Astrocyte (in vitro differentiated cells and primary cell): ENCODE data around the gene DPF3. TPM values are rescaled to one million over a fixed set of nuclear protein-coding genes. Genes with fewer than 3 reads are reported as not detected.

Source experiments
- DNase-seq: peaks from one replicate; pipeline ENCODE4 v3.0.0-alpha.2; 2010; ENCODE audit warnings: low read depth
- FAIRE-seq: peaks from 2 replicates; lab custom pipeline; 2011; peaks lifted over from hg19 to GRCh38; lab: Jason Lieb, UNC
- H2AFZ ChIP-seq: 2 replicates; pipeline ENCODE4 v1.6.0; 2012; ENCODE audit warnings: low read depth, low read length, inconsistent platforms
- H3K27ac ChIP-seq: 2 replicates; pipeline ENCODE4 v1.5.1; 2011; ENCODE audit warnings: low read depth, low read length, inconsistent platforms
- H3K27me3 ChIP-seq: 2 replicates; pipeline ENCODE4 v1.6.0; 2011; ENCODE audit warnings: low read length, inconsistent platforms; ENCODE audit not compliant: insufficient read depth
- H3K36me3 ChIP-seq: 2 replicates; pipeline ENCODE4 v1.5.1; 2011; ENCODE audit warnings: low read length, inconsistent platforms; ENCODE audit not compliant: insufficient read depth
- H3K4me1 ChIP-seq: 2 replicates; pipeline ENCODE4 v1.5.1; 2011; ENCODE audit warnings: low read length, inconsistent platforms; ENCODE audit not compliant: insufficient read depth
- H3K4me2 ChIP-seq: 2 replicates; pipeline ENCODE4 v1.6.0; 2012; ENCODE audit warnings: low read length, inconsistent platforms
- H3K4me3 ChIP-seq: 2 replicates; pipeline ENCODE4 v1.5.1; 2011; ENCODE audit warnings: low read depth, mild to moderate bottlenecking, low read length, inconsistent platforms; ENCODE audit not compliant: insufficient read depth
- H3K79me2 ChIP-seq: 2 replicates; pipeline ENCODE4 v1.6.0; 2012; ENCODE audit warnings: mild to moderate bottlenecking, low read length, inconsistent platforms; ENCODE audit not compliant: insufficient read depth
- H3K9ac ChIP-seq: 2 replicates; pipeline ENCODE4 v1.6.0; 2012; ENCODE audit warnings: mild to moderate bottlenecking, low read length, inconsistent platforms
- H3K9me3 ChIP-seq: 2 replicates; pipeline ENCODE4 v1.5.1; 2012; ENCODE audit warnings: low read depth, mild to moderate bottlenecking, low read length, inconsistent platforms; ENCODE audit not compliant: insufficient read depth
- H4K20me1 ChIP-seq: 2 replicates; pipeline ENCODE4 v1.6.0; 2012; ENCODE audit warnings: low read length, inconsistent platforms; ENCODE audit not compliant: insufficient read depth
- H3K27ac Mint-ChIP-seq: one replicate; pipeline ENCODE4 v1.8.0; 2021; ENCODE audit warnings: mild to moderate bottlenecking, mixed read lengths; ENCODE audit not compliant: unreplicated experiment
- H3K27me3 Mint-ChIP-seq: one replicate; pipeline ENCODE4 v1.8.0; 2021; ENCODE audit warnings: low read depth, mixed read lengths; ENCODE audit not compliant: unreplicated experiment
- H3K36me3 Mint-ChIP-seq: one replicate; pipeline ENCODE4 v1.8.0; 2021; ENCODE audit warnings: low read depth, mixed read lengths; ENCODE audit not compliant: unreplicated experiment
- H3K4me1 Mint-ChIP-seq: one replicate; pipeline ENCODE4 v1.8.0; 2021; ENCODE audit warnings: low read depth, mixed read lengths; ENCODE audit not compliant: unreplicated experiment
- H3K4me3 Mint-ChIP-seq: one replicate; pipeline ENCODE4 v1.8.0; 2021; ENCODE audit warnings: mild to moderate bottlenecking, moderate library complexity, mixed read lengths; ENCODE audit not compliant: unreplicated experiment
- H3K9me3 Mint-ChIP-seq: one replicate; pipeline ENCODE4 v1.8.0; 2021; ENCODE audit warnings: mild to moderate bottlenecking, mixed read lengths; ENCODE audit not compliant: unreplicated experiment
- EZH2 ChIP-seq: IDR thresholded peaks from 2 replicates; pipeline ENCODE4 v1.6.1; 2012; ENCODE audit warnings: mild to moderate bottlenecking, low read length, inconsistent platforms; ENCODE audit not compliant: insufficient read depth
- total RNA-seq: library from RNA; stranded (reverse); gene quantifications from 2 replicates; pipeline ENCODE4 v1.2.1, GENCODE V29; 2021
- TF ChIP-seq, protein P1 (sequence below): IDR thresholded peaks from 2 replicates; pipeline ENCODE4 v1.5.1; 2011; ENCODE audit warnings: low read depth, mild to moderate bottlenecking, inconsistent platforms, low read length, moderate library complexity; ENCODE audit not compliant: insufficient read depth

The DPF3 gene
- total RNA-seq, 1 donor from 2014 or later = 2.4 TPM

DNA sequence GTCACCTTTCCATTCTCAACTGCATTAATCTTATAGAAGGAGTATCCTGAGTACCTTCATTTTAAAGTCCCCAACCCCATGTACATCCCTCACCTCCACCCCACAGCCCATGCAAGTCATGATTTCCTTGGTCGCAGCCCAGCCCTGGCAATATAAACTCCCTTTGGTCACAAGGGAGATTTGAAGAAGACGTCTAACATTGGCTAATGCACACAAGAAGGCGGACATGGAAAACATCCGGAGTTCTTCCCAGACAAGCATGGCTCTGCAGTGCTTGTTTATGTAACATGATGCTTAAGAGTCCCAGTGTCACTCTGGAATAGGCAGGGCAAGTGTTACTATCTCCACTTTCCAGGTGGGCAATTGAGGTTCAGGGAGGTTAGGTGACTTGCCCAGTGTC, 277.6 kb downstream of the DPF3 start:
- Histone ChIP-seq H3K4me3 (no peak overlapping the region), H3K27me3 (no peaks in the 10 kb centered on the region), H3K9me3 (no peaks in the 10 kb centered on the region), H3K9ac (no peak overlapping the region), H3K4me1 (peaks cover 45% of the 10 kb centered on the region), H2AFZ (no peak overlapping the region), H3K36me3 (no peaks in the 10 kb centered on the region), H3K27ac (peak overlapping the region; percentile 13), H3K4me2 (no peak overlapping the region), H4K20me1 (no peaks in the 10 kb centered on the region), H3K79me2 (no peaks in the 10 kb centered on the region)
- Mint-ChIP-seq H3K27ac (no peak overlapping the region), H3K4me3 (no peak overlapping the region), H3K36me3 (no peaks in the 10 kb centered on the region), H3K9me3 (peaks cover 3% of the 10 kb centered on the region), H3K27me3 (no peaks in the 10 kb centered on the region), H3K4me1 (peaks cover 47% of the 10 kb centered on the region)
- TF ChIP-seq, protein P1, sequence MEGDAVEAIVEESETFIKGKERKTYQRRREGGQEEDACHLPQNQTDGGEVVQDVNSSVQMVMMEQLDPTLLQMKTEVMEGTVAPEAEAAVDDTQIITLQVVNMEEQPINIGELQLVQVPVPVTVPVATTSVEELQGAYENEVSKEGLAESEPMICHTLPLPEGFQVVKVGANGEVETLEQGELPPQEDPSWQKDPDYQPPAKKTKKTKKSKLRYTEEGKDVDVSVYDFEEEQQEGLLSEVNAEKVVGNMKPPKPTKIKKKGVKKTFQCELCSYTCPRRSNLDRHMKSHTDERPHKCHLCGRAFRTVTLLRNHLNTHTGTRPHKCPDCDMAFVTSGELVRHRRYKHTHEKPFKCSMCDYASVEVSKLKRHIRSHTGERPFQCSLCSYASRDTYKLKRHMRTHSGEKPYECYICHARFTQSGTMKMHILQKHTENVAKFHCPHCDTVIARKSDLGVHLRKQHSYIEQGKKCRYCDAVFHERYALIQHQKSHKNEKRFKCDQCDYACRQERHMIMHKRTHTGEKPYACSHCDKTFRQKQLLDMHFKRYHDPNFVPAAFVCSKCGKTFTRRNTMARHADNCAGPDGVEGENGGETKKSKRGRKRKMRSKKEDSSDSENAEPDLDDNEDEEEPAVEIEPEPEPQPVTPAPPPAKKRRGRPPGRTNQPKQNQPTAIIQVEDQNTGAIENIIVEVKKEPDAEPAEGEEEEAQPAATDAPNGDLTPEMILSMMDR = no peak
- TF ChIP-seq EZH2 = no peak
- DNase-seq = no peak
- FAIRE-seq = no peak

DNA sequence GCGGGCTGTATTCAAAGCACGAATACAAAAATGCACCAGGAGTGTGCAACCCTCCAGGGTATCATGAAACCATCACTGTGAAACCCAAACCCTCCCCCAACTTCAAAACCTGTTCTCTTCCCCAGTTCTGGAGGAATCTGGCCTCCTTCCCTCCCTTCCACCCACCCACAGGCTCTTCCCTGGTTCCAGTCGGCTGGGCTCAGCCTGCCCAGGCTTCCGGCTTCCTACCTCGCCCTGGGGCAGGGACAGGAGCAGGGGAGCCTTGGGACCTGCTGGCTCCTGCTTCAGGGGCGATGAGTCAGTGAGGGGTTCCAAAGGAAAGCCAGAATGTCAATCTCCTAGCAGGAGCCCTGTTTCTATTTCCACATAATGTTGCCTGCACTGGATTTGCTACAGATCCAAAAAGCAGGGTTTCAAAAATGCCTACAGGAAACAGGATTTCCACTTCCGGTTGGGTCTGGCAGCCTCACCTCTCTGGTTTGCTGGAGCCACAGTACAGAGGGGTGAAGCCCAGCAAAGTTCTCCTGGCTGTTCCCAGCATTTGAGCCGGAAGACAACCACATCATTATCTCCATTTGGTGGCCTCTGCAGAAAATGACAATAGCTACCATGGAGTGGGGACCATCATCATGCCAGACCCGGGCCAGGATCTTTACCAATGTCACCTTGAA, 278.3 kb downstream of the DPF3 start:
- Mint-ChIP-seq H3K4me1 (peaks cover 47% of the 10 kb centered on the region), H3K36me3 (no peaks in the 10 kb centered on the region), H3K27me3 (no peaks in the 10 kb centered on the region), H3K27ac (no peak overlapping the region), H3K9me3 (peaks cover 1% of the 10 kb centered on the region), H3K4me3 (no peak overlapping the region)
- Histone ChIP-seq H3K27ac (peak overlapping the region; percentile 48), H4K20me1 (no peaks in the 10 kb centered on the region), H3K4me2 (peak overlapping the region; percentile 53), H3K4me1 (peaks cover 52% of the 10 kb centered on the region), H3K27me3 (no peaks in the 10 kb centered on the region), H2AFZ (peak overlapping the region; percentile 24), H3K9me3 (no peaks in the 10 kb centered on the region), H3K9ac (peak overlapping the region; percentile 24), H3K79me2 (no peaks in the 10 kb centered on the region), H3K4me3 (no peak overlapping the region), H3K36me3 (no peaks in the 10 kb centered on the region)
- peak; percentile 59 for DNase-seq
- TF ChIP-seq EZH2 = no peak
- TF ChIP-seq, protein P1 = no peak
- FAIRE-seq = peak; percentile 73

DNA sequence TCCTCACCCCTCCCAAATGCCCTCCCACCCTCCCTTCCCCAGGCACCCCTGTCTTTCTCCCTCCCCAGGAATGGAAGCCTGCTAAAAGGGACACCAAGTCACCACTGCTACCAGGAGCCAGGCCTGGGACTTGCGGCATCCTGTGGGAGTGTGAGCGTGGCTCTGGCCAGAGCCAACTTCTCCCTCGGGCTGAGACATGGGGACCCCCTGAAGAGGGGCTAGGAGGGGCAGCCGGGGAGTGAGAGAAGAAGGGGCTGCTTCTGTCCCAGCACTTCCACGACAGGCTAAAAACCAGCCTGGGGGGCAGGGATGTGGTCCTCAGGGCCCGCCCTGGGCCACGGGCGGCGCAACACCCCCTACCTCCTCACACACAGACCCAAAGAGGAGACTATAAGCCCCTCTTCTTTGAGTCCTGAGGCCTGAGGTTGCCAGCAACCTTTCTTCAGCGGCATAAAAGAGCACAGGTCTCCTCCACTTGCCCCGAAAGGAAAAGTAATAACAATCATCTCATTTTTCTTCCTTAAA, 278.9 kb downstream of the DPF3 start:
- no peaks in the 10 kb centered on the region for H3K36me3 Mint-ChIP-seq
- no peaks in the 10 kb centered on the region for H3K27me3 ChIP-seq
- H3K4me3 ChIP-seq = no peak overlapping the region
- H3K27ac Mint-ChIP-seq = no peak overlapping the region
- no peak overlapping the region for H2AFZ ChIP-seq
- H3K4me1 ChIP-seq = peaks cover 53% of the 10 kb centered on the region
- TF ChIP-seq EZH2 = no peak
- TF ChIP-seq, protein P1 = no peak
- no peak overlapping the region for H3K4me3 Mint-ChIP-seq
- FAIRE-seq (no peak), DNase-seq (no peak)
- no peaks in the 10 kb centered on the region for H3K9me3 Mint-ChIP-seq
- H3K4me1 Mint-ChIP-seq = peaks cover 47% of the 10 kb centered on the region
- H3K9ac ChIP-seq = peak overlapping the region; percentile 24
- no peaks in the 10 kb centered on the region for H3K79me2 ChIP-seq
- no peaks in the 10 kb centered on the region for H3K27me3 Mint-ChIP-seq
- H3K4me2 ChIP-seq = peak overlapping the region; percentile 53
- H4K20me1 ChIP-seq = no peaks in the 10 kb centered on the region
- H3K27ac ChIP-seq = peak overlapping the region; percentile 48
- no peaks in the 10 kb centered on the region for H3K36me3 ChIP-seq
- H3K9me3 ChIP-seq = no peaks in the 10 kb centered on the region
